ENCODE measurements around the gene ETDC. TPM values are rescaled to one million over a fixed set of nuclear protein-coding genes. Genes with fewer than 3 reads are reported as not detected.
A peak's percentile ranks its signal among the peaks of the same experiment; 100 is the strongest.

Gene ETDC
- total RNA-seq, 1 experiment from 2014 or later = not detected

GRCh38 chrX:135295238-135295943, 13.9 kb upstream of the ETDC start:
- Mint-ChIP-seq H3K4me1 (peaks cover 14% of the 10 kb centered on the region), H3K27ac (peak overlapping the region; percentile 36; the same call in 1 of the 2 replicates), H3K27me3 (ENCODE audit: low read depth) (peaks cover 7% of the 10 kb centered on the region), H3K36me3 (peaks cover 13% of the 10 kb centered on the region; the same call in 1 of the 2 replicates), H3K9me3 (no peaks in the 10 kb centered on the region), H3K4me3 (peak overlapping the region; percentile 71)
- POLR2A ChIA-PET = no interaction called here
- ATAC-seq (peak; percentile 100), DNase-seq (ENCODE audit: low spot score) (peak; percentile 73)
- TF ChIP-seq MAX (CRISPR knock-in tag; IDR thresholded peaks at IDR 0.05) = peak; percentile 29; the same call in 1 of the 2 replicates
- TF ChIP-seq, protein P1, sequence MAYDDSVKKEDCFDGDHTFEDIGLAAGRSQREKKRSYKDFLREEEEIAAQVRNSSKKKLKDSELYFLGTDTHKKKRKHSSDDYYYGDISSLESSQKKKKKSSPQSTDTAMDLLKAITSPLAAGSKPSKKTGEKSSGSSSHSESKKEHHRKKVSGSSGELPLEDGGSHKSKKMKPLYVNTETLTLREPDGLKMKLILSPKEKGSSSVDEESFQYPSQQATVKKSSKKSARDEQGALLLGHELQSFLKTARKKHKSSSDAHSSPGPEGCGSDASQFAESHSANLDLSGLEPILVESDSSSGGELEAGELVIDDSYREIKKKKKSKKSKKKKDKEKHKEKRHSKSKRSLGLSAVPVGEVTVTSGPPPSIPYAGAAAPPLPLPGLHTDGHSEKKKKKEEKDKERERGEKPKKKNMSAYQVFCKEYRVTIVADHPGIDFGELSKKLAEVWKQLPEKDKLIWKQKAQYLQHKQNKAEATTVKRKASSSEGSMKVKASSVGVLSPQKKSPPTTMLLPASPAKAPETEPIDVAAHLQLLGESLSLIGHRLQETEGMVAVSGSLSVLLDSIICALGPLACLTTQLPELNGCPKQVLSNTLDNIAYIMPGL (CRISPR knock-in tag; IDR thresholded peaks at IDR 0.05) = no peak
- CTCF ChIA-PET = interaction anchor here (0.6 to 1.2 kb wide), 5 partner anchors 44 to 221 kb away, joined by 3 to 5 read pairs (median 3); no protein-coding TSS in a partner anchor

DNA sequence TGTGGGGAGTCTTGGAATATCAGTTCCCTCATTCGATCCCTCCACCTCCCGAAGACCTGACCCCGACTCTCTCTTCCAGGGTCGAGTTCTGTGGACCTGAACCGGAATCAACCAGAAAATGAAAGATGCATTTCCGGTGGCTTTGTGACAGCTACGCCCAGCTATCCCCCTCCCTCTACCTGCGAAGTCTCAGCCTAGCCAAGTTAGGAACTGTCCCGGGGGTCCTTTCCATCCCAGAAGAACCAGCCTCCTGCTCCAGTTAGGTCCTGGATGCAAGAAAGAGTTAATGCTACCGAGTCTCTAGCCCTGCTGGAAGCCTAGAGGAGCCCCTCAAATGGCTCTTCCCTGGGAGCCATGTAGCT, 13.4 kb upstream of the ETDC start:
- no peaks in the 10 kb centered on the region for H3K9me3 Mint-ChIP-seq
- no peak for DNase-seq (ENCODE audit: low spot score)
- peak overlapping the region; percentile 36; the same call in 1 of the 2 replicates for H3K27ac Mint-ChIP-seq
- CTCF ChIA-PET = interaction anchor here (0.9 to 1.2 kb wide), 3 partner anchors 137 to 221 kb away, joined by 3 to 4 read pairs (median 3); no protein-coding TSS in a partner anchor
- ATAC-seq = peak; percentile 51
- POLR2A ChIA-PET = no interaction called here
- peaks cover 11% of the 10 kb centered on the region for H3K27me3 Mint-ChIP-seq (ENCODE audit: low read depth)
- peak overlapping the region; percentile 71 for H3K4me3 Mint-ChIP-seq
- peaks cover 9% of the 10 kb centered on the region; the same call in 1 of the 2 replicates for H3K36me3 Mint-ChIP-seq
- TF ChIP-seq ZNF281 (CRISPR knock-in tag; IDR thresholded peaks at IDR 0.05) (no peak), CBFB (CRISPR knock-in tag; IDR thresholded peaks at IDR 0.05; ENCODE audit: low read depth) (no peak)
- TF ChIP-seq, protein P2, sequence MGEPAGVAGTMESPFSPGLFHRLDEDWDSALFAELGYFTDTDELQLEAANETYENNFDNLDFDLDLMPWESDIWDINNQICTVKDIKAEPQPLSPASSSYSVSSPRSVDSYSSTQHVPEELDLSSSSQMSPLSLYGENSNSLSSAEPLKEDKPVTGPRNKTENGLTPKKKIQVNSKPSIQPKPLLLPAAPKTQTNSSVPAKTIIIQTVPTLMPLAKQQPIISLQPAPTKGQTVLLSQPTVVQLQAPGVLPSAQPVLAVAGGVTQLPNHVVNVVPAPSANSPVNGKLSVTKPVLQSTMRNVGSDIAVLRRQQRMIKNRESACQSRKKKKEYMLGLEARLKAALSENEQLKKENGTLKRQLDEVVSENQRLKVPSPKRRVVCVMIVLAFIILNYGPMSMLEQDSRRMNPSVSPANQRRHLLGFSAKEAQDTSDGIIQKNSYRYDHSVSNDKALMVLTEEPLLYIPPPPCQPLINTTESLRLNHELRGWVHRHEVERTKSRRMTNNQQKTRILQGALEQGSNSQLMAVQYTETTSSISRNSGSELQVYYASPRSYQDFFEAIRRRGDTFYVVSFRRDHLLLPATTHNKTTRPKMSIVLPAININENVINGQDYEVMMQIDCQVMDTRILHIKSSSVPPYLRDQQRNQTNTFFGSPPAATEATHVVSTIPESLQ (CRISPR knock-in tag; IDR thresholded peaks at IDR 0.05) = no peak
- peaks cover 17% of the 10 kb centered on the region for H3K4me1 Mint-ChIP-seq

DNA sequence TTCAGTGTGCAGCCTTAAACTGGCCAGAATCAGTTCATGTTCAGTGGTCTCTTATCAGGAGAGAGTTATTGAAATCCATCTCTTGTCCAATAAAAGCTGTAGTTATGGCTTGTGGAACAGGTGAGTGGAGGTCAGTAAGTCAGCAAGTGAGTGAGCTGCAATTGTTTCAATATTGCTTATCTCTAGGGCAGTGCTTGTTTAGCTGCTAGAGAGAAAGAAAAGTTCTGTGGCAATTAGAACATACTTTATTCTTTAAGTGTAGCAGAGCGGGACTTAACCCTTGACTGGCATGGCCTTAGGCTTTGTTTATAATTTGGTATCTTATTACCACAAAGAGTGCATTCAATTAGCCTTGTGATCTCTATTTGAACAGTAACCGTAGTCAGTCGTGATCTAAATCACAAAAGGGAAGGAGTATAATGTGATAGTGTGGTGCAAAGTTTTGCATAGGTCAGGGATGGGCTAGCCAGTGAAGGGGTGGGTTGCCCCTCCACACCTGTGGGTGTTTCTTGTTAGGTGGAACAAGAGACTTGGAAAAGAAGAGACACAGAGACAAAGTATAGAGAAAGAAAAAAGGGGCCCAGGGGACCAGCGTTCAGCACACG, 6.9 kb upstream of the ETDC start:
- CTCF ChIA-PET = no interaction called here
- peak overlapping the region; percentile 43 for H3K4me3 Mint-ChIP-seq
- no peaks in the 10 kb centered on the region for H3K36me3 Mint-ChIP-seq
- ATAC-seq (peak; percentile 79), DNase-seq (ENCODE audit: low spot score) (no peak)
- H3K9me3 Mint-ChIP-seq = no peaks in the 10 kb centered on the region
- peaks cover 56% of the 10 kb centered on the region for H3K4me1 Mint-ChIP-seq
- POLR2A ChIA-PET = no interaction called here
- H3K27me3 Mint-ChIP-seq (ENCODE audit: low read depth) = peaks cover 27% of the 10 kb centered on the region
- TF ChIP-seq TCF7 (CRISPR knock-in tag; IDR thresholded peaks at IDR 0.05; ENCODE audit: low read depth) (no peak), TP53 (CRISPR knock-in tag; IDR thresholded peaks at IDR 0.05) (no peak), PRRX2 (CRISPR knock-in tag; IDR thresholded peaks at IDR 0.05) (no peak), RELA (CRISPR knock-in tag; IDR thresholded peaks at IDR 0.05; ENCODE audit: borderline replicate concordance) (no peak), MXD4 (CRISPR knock-in tag; IDR thresholded peaks at IDR 0.05; ENCODE audit: borderline replicate concordance) (no peak), NR2C2 (CRISPR knock-in tag; IDR thresholded peaks at IDR 0.05) (no peak), ZNF121 (CRISPR knock-in tag; IDR thresholded peaks at IDR 0.05) (no peak)
- TF ChIP-seq, protein P3, sequence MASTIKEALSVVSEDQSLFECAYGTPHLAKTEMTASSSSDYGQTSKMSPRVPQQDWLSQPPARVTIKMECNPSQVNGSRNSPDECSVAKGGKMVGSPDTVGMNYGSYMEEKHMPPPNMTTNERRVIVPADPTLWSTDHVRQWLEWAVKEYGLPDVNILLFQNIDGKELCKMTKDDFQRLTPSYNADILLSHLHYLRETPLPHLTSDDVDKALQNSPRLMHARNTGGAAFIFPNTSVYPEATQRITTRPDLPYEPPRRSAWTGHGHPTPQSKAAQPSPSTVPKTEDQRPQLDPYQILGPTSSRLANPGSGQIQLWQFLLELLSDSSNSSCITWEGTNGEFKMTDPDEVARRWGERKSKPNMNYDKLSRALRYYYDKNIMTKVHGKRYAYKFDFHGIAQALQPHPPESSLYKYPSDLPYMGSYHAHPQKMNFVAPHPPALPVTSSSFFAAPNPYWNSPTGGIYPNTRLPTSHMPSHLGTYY (CRISPR knock-in tag; IDR thresholded peaks at IDR 0.05) = no peak
- TF ChIP-seq, protein P4, sequence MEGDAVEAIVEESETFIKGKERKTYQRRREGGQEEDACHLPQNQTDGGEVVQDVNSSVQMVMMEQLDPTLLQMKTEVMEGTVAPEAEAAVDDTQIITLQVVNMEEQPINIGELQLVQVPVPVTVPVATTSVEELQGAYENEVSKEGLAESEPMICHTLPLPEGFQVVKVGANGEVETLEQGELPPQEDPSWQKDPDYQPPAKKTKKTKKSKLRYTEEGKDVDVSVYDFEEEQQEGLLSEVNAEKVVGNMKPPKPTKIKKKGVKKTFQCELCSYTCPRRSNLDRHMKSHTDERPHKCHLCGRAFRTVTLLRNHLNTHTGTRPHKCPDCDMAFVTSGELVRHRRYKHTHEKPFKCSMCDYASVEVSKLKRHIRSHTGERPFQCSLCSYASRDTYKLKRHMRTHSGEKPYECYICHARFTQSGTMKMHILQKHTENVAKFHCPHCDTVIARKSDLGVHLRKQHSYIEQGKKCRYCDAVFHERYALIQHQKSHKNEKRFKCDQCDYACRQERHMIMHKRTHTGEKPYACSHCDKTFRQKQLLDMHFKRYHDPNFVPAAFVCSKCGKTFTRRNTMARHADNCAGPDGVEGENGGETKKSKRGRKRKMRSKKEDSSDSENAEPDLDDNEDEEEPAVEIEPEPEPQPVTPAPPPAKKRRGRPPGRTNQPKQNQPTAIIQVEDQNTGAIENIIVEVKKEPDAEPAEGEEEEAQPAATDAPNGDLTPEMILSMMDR (IDR thresholded peaks at IDR 0.05) = no peak
- TF ChIP-seq, protein P5, sequence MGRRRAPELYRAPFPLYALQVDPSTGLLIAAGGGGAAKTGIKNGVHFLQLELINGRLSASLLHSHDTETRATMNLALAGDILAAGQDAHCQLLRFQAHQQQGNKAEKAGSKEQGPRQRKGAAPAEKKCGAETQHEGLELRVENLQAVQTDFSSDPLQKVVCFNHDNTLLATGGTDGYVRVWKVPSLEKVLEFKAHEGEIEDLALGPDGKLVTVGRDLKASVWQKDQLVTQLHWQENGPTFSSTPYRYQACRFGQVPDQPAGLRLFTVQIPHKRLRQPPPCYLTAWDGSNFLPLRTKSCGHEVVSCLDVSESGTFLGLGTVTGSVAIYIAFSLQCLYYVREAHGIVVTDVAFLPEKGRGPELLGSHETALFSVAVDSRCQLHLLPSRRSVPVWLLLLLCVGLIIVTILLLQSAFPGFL (CRISPR knock-in tag; IDR thresholded peaks at IDR 0.05; ENCODE audit: borderline replicate concordance) = no peak
- TF ChIP-seq, protein P6, sequence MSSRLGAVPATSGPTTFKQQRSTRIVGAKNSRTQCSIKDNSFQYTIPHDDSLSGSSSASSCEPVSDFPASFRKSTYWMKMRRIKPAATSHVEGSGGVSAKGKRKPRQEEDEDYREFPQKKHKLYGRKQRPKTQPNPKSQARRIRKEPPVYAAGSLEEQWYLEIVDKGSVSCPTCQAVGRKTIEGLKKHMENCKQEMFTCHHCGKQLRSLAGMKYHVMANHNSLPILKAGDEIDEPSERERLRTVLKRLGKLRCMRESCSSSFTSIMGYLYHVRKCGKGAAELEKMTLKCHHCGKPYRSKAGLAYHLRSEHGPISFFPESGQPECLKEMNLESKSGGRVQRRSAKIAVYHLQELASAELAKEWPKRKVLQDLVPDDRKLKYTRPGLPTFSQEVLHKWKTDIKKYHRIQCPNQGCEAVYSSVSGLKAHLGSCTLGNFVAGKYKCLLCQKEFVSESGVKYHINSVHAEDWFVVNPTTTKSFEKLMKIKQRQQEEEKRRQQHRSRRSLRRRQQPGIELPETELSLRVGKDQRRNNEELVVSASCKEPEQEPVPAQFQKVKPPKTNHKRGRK (CRISPR knock-in tag; IDR thresholded peaks at IDR 0.05; ENCODE audit: borderline replicate concordance) = no peak
- peak overlapping the region; percentile 90 for H3K27ac Mint-ChIP-seq

Measured in WTC11 (cell line).